Choroid plexus epithelial cell (primary cell): ENCODE measurements around the gene OR2A2.

Source experiments
- DNase-seq: peaks from one replicate; pipeline ENCODE4 v3.0.0-alpha.2; 2010; ENCODE audit warnings: low read depth
- H3K4me3 ChIP-seq: 2 replicates; pipeline ENCODE4 v1.5.1; 2011; ENCODE audit warnings: low read depth, mild to moderate bottlenecking, control low read depth, low read length, moderate library complexity
- CTCF ChIP-seq: conservative IDR thresholded peaks from 2 replicates; pipeline ENCODE4 v1.5.1; 2011; ENCODE audit warnings: low read depth, mild to moderate bottlenecking, control low read depth, inconsistent platforms, low read length, moderate library complexity

Gene OR2A2

GRCh38 chr7:144109283-144109682, at the start of gene OR2A2:
OR2A2 (plus strand) TSS chr7:144109583; CDS start chr7:144109583, 0 bp downstream.
- DNase-seq: no peak
- no peak within 1 kb of the TSS for H3K4me3 ChIP-seq
- TF ChIP-seq CTCF: no peak

- peak; percentile 51 for TF ChIP-seq CTCF
- no peak overlapping the region for H3K4me3 ChIP-seq
- no peak for DNase-seq
These were observed 45.7 kb upstream of the OR2A2 start for GRCh38 chr7:144063710-144064109.

GRCh38 chr7:144069511-144069910, 39.9 kb upstream of the OR2A2 start, which contains the start of gene OR2A25:
OR2A25 (plus strand) TSS chr7:144069811; CDS start chr7:144074220, 4,409 bp downstream.
- DNase-seq: no peak
- no peak within 1 kb of the TSS for H3K4me3 ChIP-seq
- TF ChIP-seq CTCF: no peak

GRCh38 chr7:144069953-144070352, 39.4 kb upstream of the OR2A2 start:
- TF ChIP-seq CTCF: no peak
- H3K4me3 ChIP-seq: no peak overlapping the region
- DNase-seq: no peak

- no peak for TF ChIP-seq CTCF
- no peak overlapping the region for H3K4me3 ChIP-seq
- DNase-seq: no peak
These were observed 35.0 kb upstream of the OR2A2 start for GRCh38 chr7:144074374-144074773.

- DNase-seq: no peak
- H3K4me3 ChIP-seq: no peak within 1 kb of the TSS
- no peak for TF ChIP-seq CTCF
These were observed 23.4 kb upstream of the OR2A2 start, which contains the start of gene OR2A12 for GRCh38 chr7:144085978-144086377. OR2A12 (plus strand) TSS chr7:144086278; CDS start chr7:144095108, 8,830 bp downstream.

GRCh38 chr7:144086730-144087129, 22.7 kb upstream of the OR2A2 start:
- no peak for TF ChIP-seq CTCF
- DNase-seq: no peak
- H3K4me3 ChIP-seq: no peak overlapping the region
